Neural progenitor cell (in vitro differentiated cells): ENCODE results near the gene SNX30.

Experiments
- CTCF ChIP-seq: fragments of 200-600 bp; sonication (generic); IDR thresholded peaks from 2 replicates; pipeline ENCODE4 v1.5.1; 2017; ENCODE audit warnings: antibody characterized with exemption, mild to moderate bottlenecking
- EZH2 ChIP-seq: fragments of 200-600 bp; sonication (generic); IDR thresholded peaks from 2 replicates; pipeline ENCODE4 v1.6.1; 2017; ENCODE audit warnings: antibody characterized with exemption, mild to moderate bottlenecking, moderate library complexity
- EZH2phosphoT487 ChIP-seq: fragments of 200-600 bp; sonication (generic); IDR thresholded peaks from 2 replicates; pipeline ENCODE4 v1.6.1; 2017; ENCODE audit warnings: antibody characterized with exemption

GRCh38 chr9:112728401-112728800, 22.2 kb upstream of the SNX30 start:
- TF ChIP-seq EZH2 (no peak), CTCF (no peak), EZH2phosphoT487 (no peak)
